HEK293 (cell line): Measurements from ENCODE around the gene SURF2.

ENCODE experiments used
- TRIM28 ChIP-seq: IDR thresholded peaks from 2 replicates; pipeline ENCODE4 v1.6.1; 2011; ENCODE audit warnings: low read length, control low read depth, borderline replicate concordance
- ZBTB17 ChIP-seq: fragments of 450-650 bp; formaldehyde crosslinking; IDR thresholded peaks from 2 replicates; pipeline ENCODE4 v1.5.1; 2016; ENCODE audit warnings: missing biosample characterization, missing genetic modification characterization
- ZEB2 ChIP-seq: fragments of 450-650 bp; formaldehyde crosslinking; IDR thresholded peaks from 2 replicates; pipeline ENCODE4 v1.5.1; 2016; ENCODE audit warnings: missing biosample characterization, missing genetic modification characterization
- ZNF585B ChIP-seq: fragments of 450-650 bp; formaldehyde crosslinking; IDR thresholded peaks from 2 replicates; pipeline ENCODE4 v1.5.1; 2016; ENCODE audit warnings: missing biosample characterization, missing genetic modification characterization
- ZNF776 ChIP-seq: fragments of 450-650 bp; formaldehyde crosslinking; IDR thresholded peaks from 2 replicates; pipeline ENCODE4 v1.5.0; 2017; ENCODE audit warnings: missing biosample characterization, missing genetic modification characterization, borderline replicate concordance
- ZNF777 ChIP-seq: fragments of 450-650 bp; formaldehyde crosslinking; IDR thresholded peaks from 2 replicates; pipeline ENCODE4 v1.5.1; 2017; ENCODE audit warnings: missing biosample characterization, missing genetic modification characterization, borderline replicate concordance
- TF ChIP-seq, protein P1 (sequence below): fragments of 450-650 bp; formaldehyde crosslinking; IDR thresholded peaks from 2 replicates; pipeline ENCODE4 v1.5.1; 2016; ENCODE audit warnings: missing biosample characterization, missing genetic modification characterization

GRCh38 chr9:133367221-133367620, 10.9 kb downstream of the SURF2 start:
- TF ChIP-seq, protein P1, sequence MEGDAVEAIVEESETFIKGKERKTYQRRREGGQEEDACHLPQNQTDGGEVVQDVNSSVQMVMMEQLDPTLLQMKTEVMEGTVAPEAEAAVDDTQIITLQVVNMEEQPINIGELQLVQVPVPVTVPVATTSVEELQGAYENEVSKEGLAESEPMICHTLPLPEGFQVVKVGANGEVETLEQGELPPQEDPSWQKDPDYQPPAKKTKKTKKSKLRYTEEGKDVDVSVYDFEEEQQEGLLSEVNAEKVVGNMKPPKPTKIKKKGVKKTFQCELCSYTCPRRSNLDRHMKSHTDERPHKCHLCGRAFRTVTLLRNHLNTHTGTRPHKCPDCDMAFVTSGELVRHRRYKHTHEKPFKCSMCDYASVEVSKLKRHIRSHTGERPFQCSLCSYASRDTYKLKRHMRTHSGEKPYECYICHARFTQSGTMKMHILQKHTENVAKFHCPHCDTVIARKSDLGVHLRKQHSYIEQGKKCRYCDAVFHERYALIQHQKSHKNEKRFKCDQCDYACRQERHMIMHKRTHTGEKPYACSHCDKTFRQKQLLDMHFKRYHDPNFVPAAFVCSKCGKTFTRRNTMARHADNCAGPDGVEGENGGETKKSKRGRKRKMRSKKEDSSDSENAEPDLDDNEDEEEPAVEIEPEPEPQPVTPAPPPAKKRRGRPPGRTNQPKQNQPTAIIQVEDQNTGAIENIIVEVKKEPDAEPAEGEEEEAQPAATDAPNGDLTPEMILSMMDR (tag by site-specific recombination), result no peak
- TF ChIP-seq ZBTB17 (tag by site-specific recombination) (no peak), ZEB2 (no peak), ZNF585B (tag by site-specific recombination) (no peak), ZNF777 (tag by site-specific recombination) (no peak), ZNF776 (tag by site-specific recombination) (no peak), TRIM28 (no peak)
